ENCODE results near the gene MAGOH. TPM values are rescaled to one million over a fixed set of nuclear protein-coding genes. Genes with fewer than 3 reads are reported as not detected.
A peak's percentile ranks its signal among the peaks of the same experiment; 100 is the strongest.

Gene MAGOH
- total and polyA plus RNA-seq, 2 of the 13 experiments (the other 11 are each of a cell fraction or from before 2014, with no cell fraction given) = 24.1 to 87.0 TPM

GRCh38 chr1:53196485-53197290 lies 41.6 kb downstream of the MAGOH start, which contains the start of gene CPT2 (continued):
- TF ChIP-seq, protein P1, sequence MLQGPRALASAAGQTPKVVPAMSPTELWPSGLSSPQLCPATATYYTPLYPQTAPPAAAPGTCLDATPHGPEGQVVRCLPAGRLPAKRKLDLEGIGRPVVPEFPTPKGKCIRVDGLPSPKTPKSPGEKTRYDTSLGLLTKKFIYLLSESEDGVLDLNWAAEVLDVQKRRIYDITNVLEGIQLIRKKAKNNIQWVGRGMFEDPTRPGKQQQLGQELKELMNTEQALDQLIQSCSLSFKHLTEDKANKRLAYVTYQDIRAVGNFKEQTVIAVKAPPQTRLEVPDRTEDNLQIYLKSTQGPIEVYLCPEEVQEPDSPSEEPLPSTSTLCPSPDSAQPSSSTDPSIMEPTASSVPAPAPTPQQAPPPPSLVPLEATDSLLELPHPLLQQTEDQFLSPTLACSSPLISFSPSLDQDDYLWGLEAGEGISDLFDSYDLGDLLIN (CRISPR knock-in tag; IDR thresholded peaks at IDR 0.05; ENCODE audit: borderline replicate concordance) = 0 out of 2 replicates have a peak, but pooled peaks have one; percentile 36
- TF ChIP-seq EED (CRISPR knock-in tag; IDR thresholded peaks at IDR 0.05) (no peak), SRSF1 (optimal IDR thresholded peaks at IDR 0.05; ENCODE audit: low read depth, low read length) (peak; percentile 90), SSRP1 (CRISPR knock-in tag; IDR thresholded peaks at IDR 0.05) (no peak; the same call in none of the 2 replicates), KMT2B (CRISPR knock-in tag; IDR thresholded peaks at IDR 0.05) (peak; percentile 27; the same call in 1 of the 2 replicates), ZNF766 (CRISPR knock-in tag; IDR thresholded peaks at IDR 0.05; ENCODE audit: borderline replicate concordance) (0 out of 2 replicates have a peak, but pooled peaks have one; percentile 55), NFATC3 (CRISPR knock-in tag; IDR thresholded peaks at IDR 0.05) (no peak), GABPB1 (CRISPR knock-in tag; IDR thresholded peaks at IDR 0.05) (peak; percentile 93), ZNF564 (CRISPR knock-in tag; IDR thresholded peaks at IDR 0.05) (peak; percentile 21; the same call in 1 of the 2 replicates), ZBTB44 (CRISPR knock-in tag; IDR thresholded peaks at IDR 0.05) (no peak), AKNA (CRISPR knock-in tag; IDR thresholded peaks at IDR 0.05; ENCODE audit: borderline replicate concordance) (no peak), TAF15 (IDR thresholded peaks at IDR 0.05; ENCODE audit: low read depth, low read length, poor library complexity, severe bottlenecking) (peak; percentile 53), SALL2 (CRISPR knock-in tag; IDR thresholded peaks at IDR 0.05) (peak; percentile 59; the same call in 1 of the 2 replicates), RELA (CRISPR knock-in tag; IDR thresholded peaks at IDR 0.05) (no peak), TSC22D2 (CRISPR knock-in tag; IDR thresholded peaks at IDR 0.05; ENCODE audit: borderline replicate concordance) (no peak), MXD4 (CRISPR knock-in tag; IDR thresholded peaks at IDR 0.05) (0 out of 2 replicates have a peak, but pooled peaks have one; percentile 19), ZNF709 (CRISPR knock-in tag; IDR thresholded peaks at IDR 0.05) (peak; percentile 29; the same call in 1 of the 2 replicates)
- TF ChIP-seq, protein P2, sequence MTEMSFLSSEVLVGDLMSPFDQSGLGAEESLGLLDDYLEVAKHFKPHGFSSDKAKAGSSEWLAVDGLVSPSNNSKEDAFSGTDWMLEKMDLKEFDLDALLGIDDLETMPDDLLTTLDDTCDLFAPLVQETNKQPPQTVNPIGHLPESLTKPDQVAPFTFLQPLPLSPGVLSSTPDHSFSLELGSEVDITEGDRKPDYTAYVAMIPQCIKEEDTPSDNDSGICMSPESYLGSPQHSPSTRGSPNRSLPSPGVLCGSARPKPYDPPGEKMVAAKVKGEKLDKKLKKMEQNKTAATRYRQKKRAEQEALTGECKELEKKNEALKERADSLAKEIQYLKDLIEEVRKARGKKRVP (CRISPR knock-in tag; IDR thresholded peaks at IDR 0.05) = no peak
- TF ChIP-seq, protein P3, sequence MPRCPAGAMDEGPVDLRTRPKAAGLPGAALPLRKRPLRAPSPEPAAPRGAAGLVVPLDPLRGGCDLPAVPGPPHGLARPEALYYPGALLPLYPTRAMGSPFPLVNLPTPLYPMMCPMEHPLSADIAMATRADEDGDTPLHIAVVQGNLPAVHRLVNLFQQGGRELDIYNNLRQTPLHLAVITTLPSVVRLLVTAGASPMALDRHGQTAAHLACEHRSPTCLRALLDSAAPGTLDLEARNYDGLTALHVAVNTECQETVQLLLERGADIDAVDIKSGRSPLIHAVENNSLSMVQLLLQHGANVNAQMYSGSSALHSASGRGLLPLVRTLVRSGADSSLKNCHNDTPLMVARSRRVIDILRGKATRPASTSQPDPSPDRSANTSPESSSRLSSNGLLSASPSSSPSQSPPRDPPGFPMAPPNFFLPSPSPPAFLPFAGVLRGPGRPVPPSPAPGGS (CRISPR knock-in tag; IDR thresholded peaks at IDR 0.05) = peak; percentile 16; the same call in 1 of the 2 replicates

Measured in HepG2 (cell line).